IMR-90 (cell line): ENCODE results near the gene OR2G6. TPM values are rescaled to one million over a fixed set of nuclear protein-coding genes. Genes with fewer than 3 reads are reported as not detected.
"Not testable (repeated sequence)": the region's sequence is repeated elsewhere in the genome, so short reads cannot be mapped to it uniquely, and the experiment has no call there.

Experiments
- ATAC-seq: fragments of 200-7000 bp; cut with Tn5 transposase; 2 replicates; pipeline ENCODE4 v1.9.1; 2020; ENCODE audit warnings: low read depth, mild to moderate bottlenecking, moderate library complexity
- BruUV-seq: library from RNA; stranded (reverse); fragments of 400-500 nt; replicated peaks from 2 replicates; lab custom pipeline; 2021; lab: Mats Ljungman, UMichigan
- CTCF ChIA-PET: fragments of 300-600 bp; formaldehyde crosslinking; extraction: SDS; loops from one replicate; lab custom pipeline; 2021; ENCODE audit warnings: antibody characterized with exemption; lab: Yijun Ruan, JAX
- POLR2A ChIA-PET: fragments of 300-600 bp; sonication (Branson Sonifier 250); formaldehyde crosslinking; loops from one replicate; lab custom pipeline; 2022; ENCODE audit warnings: antibody characterized with exemption; ENCODE audit not compliant: unreplicated experiment; lab: Charles Lee
- DNase-seq: peaks from one replicate; pipeline ENCODE4 v3.0.0; 2013
- H2AFZ ChIP-seq: replicated peaks from 2 replicates; pipeline ENCODE3; 2013; ENCODE audit warnings: low read length, mild to moderate bottlenecking; ENCODE audit not compliant: poor library complexity
- H2AK5ac ChIP-seq: 2 replicates; pipeline ENCODE4 v1.6.1; 2013; ENCODE audit warnings: low read depth, low read length, inconsistent platforms
- H2AK9ac ChIP-seq: replicated peaks from 2 replicates; pipeline ENCODE3; 2013; ENCODE audit warnings: mild to moderate bottlenecking, low read depth, low read length, moderate library complexity; ENCODE audit not compliant: poor library complexity
- H2BK120ac ChIP-seq: 2 replicates; pipeline ENCODE4 v1.6.1; 2013; ENCODE audit warnings: low read depth, low read length, inconsistent platforms
- H2BK15ac ChIP-seq: 3 replicates; pipeline ENCODE4 v1.6.1; 2013; ENCODE audit warnings: low read depth, low read length, inconsistent platforms
- H2BK20ac ChIP-seq: 2 replicates; pipeline ENCODE4 v1.6.1; 2013; ENCODE audit warnings: low read depth, mild to moderate bottlenecking, inconsistent platforms, low read length, moderate library complexity
- H2BK5ac ChIP-seq: 2 replicates; pipeline ENCODE4 v1.6.1; 2013; ENCODE audit warnings: mild to moderate bottlenecking, low read depth, low read length, inconsistent platforms; ENCODE audit not compliant: poor library complexity, severe bottlenecking
- H3K14ac ChIP-seq: replicated peaks from 2 replicates; pipeline ENCODE4 v1.6.1; 2013; ENCODE audit warnings: low read depth, low read length, inconsistent platforms
- H3K18ac ChIP-seq: 2 replicates; pipeline ENCODE4 v1.6.1; 2013; ENCODE audit warnings: low read depth, low read length, control low read depth
- H3K23ac ChIP-seq: 2 replicates; pipeline ENCODE4 v1.6.1; 2013; ENCODE audit warnings: low read depth, low read length, inconsistent platforms
- H3K27ac ChIP-seq: 2 replicates; pipeline ENCODE4 v1.5.1; 2013; ENCODE audit warnings: mild to moderate bottlenecking, control low read depth, low read length; ENCODE audit not compliant: insufficient read depth
- H3K27me3 ChIP-seq: 2 replicates; pipeline ENCODE4 v1.6.1; 2013; ENCODE audit warnings: low read length; ENCODE audit not compliant: control insufficient read depth, insufficient read depth
- H3K36me3 ChIP-seq: 2 replicates; pipeline ENCODE4 v1.6.1; 2013; ENCODE audit warnings: low read length, mixed read lengths; ENCODE audit not compliant: control insufficient read depth, insufficient read depth
- H3K4ac ChIP-seq: 2 replicates; pipeline ENCODE4 v1.6.1; 2013; ENCODE audit warnings: low read depth, low read length, inconsistent platforms
- H3K4me1 ChIP-seq: 2 replicates; pipeline ENCODE4 v1.6.1; 2013; ENCODE audit warnings: low read length, mixed read lengths; ENCODE audit not compliant: control insufficient read depth, insufficient read depth
- H3K4me2 ChIP-seq: 2 replicates; pipeline ENCODE4 v1.6.1; 2013; ENCODE audit warnings: low read depth, mild to moderate bottlenecking, control low read depth, low read length, moderate library complexity
- H3K4me3 ChIP-seq: 2 replicates; pipeline ENCODE4 v1.5.1; 2013; ENCODE audit warnings: low read depth, mild to moderate bottlenecking, control low read depth, low read length, moderate library complexity; ENCODE audit not compliant: insufficient read depth
- H3K56ac ChIP-seq: 2 replicates; pipeline ENCODE4 v1.6.1; 2013; ENCODE audit warnings: low read length, inconsistent platforms; ENCODE audit not compliant: insufficient read depth; ENCODE audit errors: extremely low read depth
- H3K79me1 ChIP-seq, 2 experiments: 2 replicates each; pipeline ENCODE4 v1.6.1; 2013; ENCODE audit warnings: low read length in 2 of 2, inconsistent platforms in 1 of 2, low read depth in 1 of 2
- H3K9ac ChIP-seq: 2 replicates; pipeline ENCODE4 v1.6.1; 2013; ENCODE audit warnings: low read depth, low read length, control low read depth
- H3K9me1 ChIP-seq: 2 replicates; pipeline ENCODE4 v1.6.1; 2013; ENCODE audit warnings: low read length, inconsistent platforms; ENCODE audit not compliant: insufficient read depth
- H3K9me3 ChIP-seq: 2 replicates; pipeline ENCODE4 v1.6.1; 2013; ENCODE audit warnings: low read length; ENCODE audit not compliant: control insufficient read depth, insufficient read depth
- H4K20me1 ChIP-seq: 2 replicates; pipeline ENCODE4 v1.6.1; 2013; ENCODE audit warnings: low read length, inconsistent platforms; ENCODE audit not compliant: insufficient read depth
- H4K5ac ChIP-seq: 2 replicates; pipeline ENCODE4 v1.6.1; 2013; ENCODE audit warnings: mild to moderate bottlenecking, low read depth, low read length, control low read depth
- H4K8ac ChIP-seq, 2 experiments: 2 replicates each; pipeline ENCODE4 v1.6.1; 2013; ENCODE audit warnings: low read depth in 2 of 2, low read length in 2 of 2, control low read depth in 1 of 2, inconsistent platforms in 1 of 2
- H4K91ac ChIP-seq: 2 replicates; pipeline ENCODE4 v1.6.1; 2013; ENCODE audit warnings: low read depth, low read length, inconsistent platforms; ENCODE audit not compliant: insufficient read depth
- WGBS, 2 experiments: methylation state at CpG; one replicate each; pipeline versions ENCODE4 v1.1.5 to v1.1.7; 2013; ENCODE audit warnings: missing lambda C conversion rate in 2 of 2; ENCODE audit not compliant: insufficient read length in 1 of 2; ENCODE audit errors: extremely low coverage in 2 of 2; 5-methylcytosine and 5-hydroxymethylcytosine counted together
- dilution Hi-C: fragments of 300-500 bp; cut with HindIII; formaldehyde crosslinking; loops from one replicate; pipeline ENCODE4 v1.14.3; 2018; ENCODE audit warnings: low sequenced_read_pairs; ENCODE audit not compliant: unreplicated experiment
- in situ Hi-C: fragments of 300-500 bp; cut with MboI; formaldehyde crosslinking; loops from 3 replicates; pipeline ENCODE4 v1.14.3; 2019; ENCODE audit warnings: low sequenced_read_pairs, inconsistent platforms, mixed read lengths
- intact Hi-C: fragments of 100-400 bp; cut with micrococcal nuclease; formaldehyde crosslinking; loops from 2 replicates; pipeline ENCODE4 v1.10.0; 2022
- polyA plus RNA-seq, 3 experiments: library from polyadenylated mRNA; depleted of rRNA; stranded (reverse); fragments of >200 nt; gene quantifications; 2 replicates each; pipeline ENCODE4 v1.2.3, GENCODE V29; 2012; ENCODE audit warnings: low replicate concordance in 1 of 3
- total RNA-seq: library from RNA; depleted of rRNA; stranded (reverse); fragments of >200 nt; gene quantifications from 2 replicates; pipeline ENCODE4 v1.2.3, GENCODE V29; 2012

Gene OR2G6
- total and polyA plus RNA-seq, 2 of the 4 experiments (the other 2 are of a cell fraction): not detected

GRCh38 chr1:248574657-248575056 lies 66.8 kb downstream of the OR2G6 start, which contains the start of gene OR2T34:
Gene OR2T34, minus strand, starts transcription at chr1:248574757. Its CDS starts 0 bp downstream, at chr1:248574757.
- H3K56ac ChIP-seq, H4K8ac ChIP-seq, H3K9me1 ChIP-seq, H4K5ac ChIP-seq, POLR2A ChIA-PET, H3K4me2 ChIP-seq, H2BK120ac ChIP-seq, H3K4me3 ChIP-seq, H2AK9ac ChIP-seq, H2AK5ac ChIP-seq, H3K79me1 ChIP-seq, H2BK20ac ChIP-seq, H3K9me3 ChIP-seq, H3K27ac ChIP-seq, CTCF ChIA-PET, H3K36me3 ChIP-seq, H2BK5ac ChIP-seq, H3K4me1 ChIP-seq, in situ Hi-C loops, H3K18ac ChIP-seq, H4K91ac ChIP-seq, H3K23ac ChIP-seq, H4K20me1 ChIP-seq, DNase-seq, intact Hi-C loops, ATAC-seq, H2BK15ac ChIP-seq, BruUV-seq, H3K9ac ChIP-seq, dilution Hi-C loops, H2AFZ ChIP-seq, H3K4ac ChIP-seq, H3K27me3 ChIP-seq, H3K14ac ChIP-seq: not testable (repeated sequence)
- WGBS, 2 experiments: no CpG with 5 or more reads among the region's 3 CpGs
